Osteocyte (in vitro differentiated cells): Measurements from ENCODE around the gene RPS27. TPM values are rescaled to one million over a fixed set of nuclear protein-coding genes. Genes with fewer than 3 reads are reported as not detected.
"Not testable (repeated sequence)": the region's sequence is repeated elsewhere in the genome, so short reads cannot be mapped to it uniquely, and the experiment has no call there.

ENCODE experiments used
- DNase-seq: peaks from one replicate; pipeline ENCODE4 v3.0.0; 2021; ENCODE audit warnings: mixed read lengths; ENCODE audit not compliant: unreplicated experiment; ENCODE audit errors: extremely low spot score
- H3K27ac Mint-ChIP-seq: one replicate; pipeline ENCODE4 v1.8.0; 2021; ENCODE audit warnings: mild to moderate bottlenecking, mixed read lengths; ENCODE audit not compliant: unreplicated experiment
- H3K27me3 Mint-ChIP-seq: one replicate; pipeline ENCODE4 v1.8.0; 2021; ENCODE audit warnings: mixed read lengths; ENCODE audit not compliant: unreplicated experiment
- H3K36me3 Mint-ChIP-seq: one replicate; pipeline ENCODE4 v1.8.0; 2021; ENCODE audit warnings: mixed read lengths; ENCODE audit not compliant: unreplicated experiment
- H3K4me1 Mint-ChIP-seq: one replicate; pipeline ENCODE4 v1.8.0; 2021; ENCODE audit warnings: mixed read lengths; ENCODE audit not compliant: unreplicated experiment
- H3K4me3 Mint-ChIP-seq: one replicate; pipeline ENCODE4 v1.8.0; 2021; ENCODE audit warnings: mild to moderate bottlenecking, moderate library complexity, mixed read lengths; ENCODE audit not compliant: unreplicated experiment
- H3K9me3 Mint-ChIP-seq: one replicate; pipeline ENCODE4 v1.8.0; 2021; ENCODE audit warnings: mixed read lengths; ENCODE audit not compliant: unreplicated experiment
- total RNA-seq: library from RNA; stranded (reverse); gene quantifications from 2 replicates; pipeline ENCODE4 v1.2.1, GENCODE V29; 2021
- TF ChIP-seq, protein P1 (sequence below): fragments of 200-600 bp; sonication (generic); IDR thresholded peaks from 2 replicates; pipeline ENCODE4 v1.5.0; 2021; ENCODE audit warnings: antibody characterized with exemption, mild to moderate bottlenecking, moderate library complexity

The RPS27 gene
- total RNA-seq, 1 donor from 2014 or later: 1,797 TPM

DNA sequence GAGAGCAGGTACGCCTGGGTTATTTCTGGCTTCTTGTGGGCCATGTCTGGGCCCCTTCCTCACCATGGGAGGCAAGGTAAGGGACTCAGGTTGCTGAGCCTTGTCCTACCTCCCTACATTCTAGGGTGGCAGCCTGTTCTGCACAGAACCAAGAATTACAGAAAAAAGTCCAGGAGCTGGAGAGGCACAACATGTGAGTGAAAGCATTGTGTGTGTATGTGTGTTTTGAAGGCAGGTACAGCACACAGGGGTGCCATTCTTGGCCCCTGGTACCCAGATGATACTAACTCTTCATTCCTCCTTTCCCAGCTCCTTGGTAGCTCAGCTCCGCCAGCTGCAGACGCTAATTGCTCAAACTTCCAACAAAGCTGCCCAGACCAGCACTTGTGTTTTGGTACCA is 17.5 kb upstream of the RPS27 start:
- no peaks in the 10 kb centered on the region for H3K27me3 Mint-ChIP-seq
- no peak for DNase-seq
- TF ChIP-seq, protein P1, sequence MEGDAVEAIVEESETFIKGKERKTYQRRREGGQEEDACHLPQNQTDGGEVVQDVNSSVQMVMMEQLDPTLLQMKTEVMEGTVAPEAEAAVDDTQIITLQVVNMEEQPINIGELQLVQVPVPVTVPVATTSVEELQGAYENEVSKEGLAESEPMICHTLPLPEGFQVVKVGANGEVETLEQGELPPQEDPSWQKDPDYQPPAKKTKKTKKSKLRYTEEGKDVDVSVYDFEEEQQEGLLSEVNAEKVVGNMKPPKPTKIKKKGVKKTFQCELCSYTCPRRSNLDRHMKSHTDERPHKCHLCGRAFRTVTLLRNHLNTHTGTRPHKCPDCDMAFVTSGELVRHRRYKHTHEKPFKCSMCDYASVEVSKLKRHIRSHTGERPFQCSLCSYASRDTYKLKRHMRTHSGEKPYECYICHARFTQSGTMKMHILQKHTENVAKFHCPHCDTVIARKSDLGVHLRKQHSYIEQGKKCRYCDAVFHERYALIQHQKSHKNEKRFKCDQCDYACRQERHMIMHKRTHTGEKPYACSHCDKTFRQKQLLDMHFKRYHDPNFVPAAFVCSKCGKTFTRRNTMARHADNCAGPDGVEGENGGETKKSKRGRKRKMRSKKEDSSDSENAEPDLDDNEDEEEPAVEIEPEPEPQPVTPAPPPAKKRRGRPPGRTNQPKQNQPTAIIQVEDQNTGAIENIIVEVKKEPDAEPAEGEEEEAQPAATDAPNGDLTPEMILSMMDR: no peak
- no peak overlapping the region for H3K4me3 Mint-ChIP-seq
- no peaks in the 10 kb centered on the region for H3K9me3 Mint-ChIP-seq
- H3K4me1 Mint-ChIP-seq: peaks cover 28% of the 10 kb centered on the region
- peak overlapping the region; percentile 52 for H3K27ac Mint-ChIP-seq
- peaks cover 15% of the 10 kb centered on the region for H3K36me3 Mint-ChIP-seq

- H3K27ac Mint-ChIP-seq: no peak overlapping the region
- no peak for DNase-seq
- H3K4me1 Mint-ChIP-seq: peaks cover 27% of the 10 kb centered on the region
- H3K9me3 Mint-ChIP-seq: no peaks in the 10 kb centered on the region
- H3K4me3 Mint-ChIP-seq: no peak overlapping the region
- TF ChIP-seq, protein P1: no peak
- no peaks in the 10 kb centered on the region for H3K27me3 Mint-ChIP-seq
- H3K36me3 Mint-ChIP-seq: peaks cover 15% of the 10 kb centered on the region
Measured at GRCh38 chr1:153973525-153973924, 17.0 kb upstream of the RPS27 start.

DNA sequence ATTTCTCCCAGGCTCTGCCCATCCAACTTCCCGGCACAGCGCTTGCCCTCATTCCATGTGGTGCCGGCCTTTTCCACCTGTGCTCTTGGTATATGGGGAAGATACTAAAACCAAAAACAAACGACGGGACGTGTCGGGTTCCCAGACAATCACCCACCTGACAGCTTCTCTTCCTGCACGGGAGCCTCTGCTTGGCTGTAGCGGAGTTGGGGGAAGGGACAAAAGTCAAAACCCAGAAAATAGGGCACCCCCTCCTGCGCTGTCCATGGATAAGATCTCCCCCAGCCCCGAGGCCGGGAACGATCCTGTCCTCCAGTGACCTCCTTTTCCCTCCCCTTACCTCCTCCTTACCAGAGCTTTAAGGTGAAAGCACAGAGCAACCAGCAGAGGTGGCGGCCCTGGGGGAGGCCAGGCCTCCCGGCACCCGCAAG is 13.7 kb upstream of the RPS27 start:
- H3K36me3 Mint-ChIP-seq: peaks cover 16% of the 10 kb centered on the region
- H3K9me3 Mint-ChIP-seq: no peaks in the 10 kb centered on the region
- no peak for DNase-seq
- TF ChIP-seq, protein P1: no peak
- peak overlapping the region; percentile 84 for H3K27ac Mint-ChIP-seq
- H3K4me1 Mint-ChIP-seq: peaks cover 30% of the 10 kb centered on the region
- no peaks in the 10 kb centered on the region for H3K27me3 Mint-ChIP-seq
- H3K4me3 Mint-ChIP-seq: peak overlapping the region; percentile 98

- H3K27me3 Mint-ChIP-seq: no peaks in the 10 kb centered on the region
- no peaks in the 10 kb centered on the region for H3K9me3 Mint-ChIP-seq
- H3K4me3 Mint-ChIP-seq: peak within 1 kb of the TSS; percentile 98
- peaks cover 21% of the 10 kb centered on the region for H3K36me3 Mint-ChIP-seq
- peak within 1 kb of the TSS; percentile 96 for H3K27ac Mint-ChIP-seq
- peaks cover 31% of the 10 kb centered on the region for H3K4me1 Mint-ChIP-seq
- TF ChIP-seq, protein P1: no peak
- peak; percentile 91 for DNase-seq
Measured at GRCh38 chr1:153977250-153978240, 13.0 kb upstream of the RPS27 start, which contains the start of gene JTB. JTB (minus strand) TSS chr1:153977674; CDS start chr1:153977252, 422 bp downstream.

GRCh38 chr1:153978274-153978909 is 12.2 kb upstream of the RPS27 start:
- peak overlapping the region; percentile 96 for H3K27ac Mint-ChIP-seq
- H3K9me3 Mint-ChIP-seq: no peaks in the 10 kb centered on the region
- DNase-seq: no peak
- TF ChIP-seq, protein P1: no peak
- peaks cover 34% of the 10 kb centered on the region for H3K4me1 Mint-ChIP-seq
- H3K4me3 Mint-ChIP-seq: peak overlapping the region; percentile 98
- H3K27me3 Mint-ChIP-seq: no peaks in the 10 kb centered on the region
- H3K36me3 Mint-ChIP-seq: peaks cover 24% of the 10 kb centered on the region

DNA sequence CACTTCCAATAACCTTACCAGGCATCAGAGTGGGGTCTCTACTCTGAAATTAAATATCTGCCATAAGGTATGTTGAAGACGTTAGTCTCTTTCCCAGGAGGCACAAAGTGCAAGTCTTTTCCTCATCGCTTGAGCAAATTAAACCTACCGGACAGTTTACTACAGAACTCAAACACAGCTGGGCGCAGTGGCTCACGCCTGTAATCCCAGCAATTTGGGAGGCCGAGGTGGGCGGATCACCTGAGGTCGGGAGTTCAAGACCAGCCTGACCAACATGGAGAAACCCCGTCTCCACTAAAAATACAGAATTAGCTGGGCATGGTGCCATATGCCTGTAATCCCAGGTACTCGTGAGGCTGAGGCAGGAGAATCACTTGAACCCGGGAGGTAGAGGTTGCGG is 11.5 kb upstream of the RPS27 start:
- Mint-ChIP-seq H3K4me1 (peaks cover 35% of the 10 kb centered on the region), H3K36me3 (peaks cover 22% of the 10 kb centered on the region)
- H3K27me3 Mint-ChIP-seq, H3K27ac Mint-ChIP-seq, DNase-seq, H3K9me3 Mint-ChIP-seq, H3K4me3 Mint-ChIP-seq: not testable (repeated sequence)

DNA sequence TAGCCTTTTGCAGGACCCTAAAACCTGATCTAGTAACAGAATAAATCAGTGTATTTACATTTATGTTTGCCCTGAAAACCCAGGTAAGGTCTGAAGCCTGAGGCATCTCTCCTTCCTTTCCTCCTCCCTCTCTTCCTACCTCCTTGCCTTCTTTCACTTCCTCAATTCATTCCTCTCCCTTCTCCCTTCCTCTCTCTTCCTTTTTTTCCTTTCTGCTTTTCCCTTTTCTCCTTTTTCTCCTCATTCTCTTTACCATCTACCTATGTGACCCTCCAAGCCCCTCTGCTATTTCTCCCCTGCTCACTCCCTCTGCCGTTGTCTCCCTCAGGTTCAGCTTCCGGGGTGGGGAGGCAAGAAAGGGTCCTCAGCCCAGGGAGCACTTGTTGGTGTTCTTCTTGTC is 8.8 kb upstream of the RPS27 start:
- H3K9me3 Mint-ChIP-seq, H3K36me3 Mint-ChIP-seq, DNase-seq, H3K4me3 Mint-ChIP-seq, H3K27me3 Mint-ChIP-seq, H3K27ac Mint-ChIP-seq: not testable (repeated sequence)
- peaks cover 42% of the 10 kb centered on the region for H3K4me1 Mint-ChIP-seq
